Bronchus fibroblast of lung (primary cell): Measurements from ENCODE around the gene UROD. TPM values are rescaled to one million over a fixed set of nuclear protein-coding genes. Genes with fewer than 3 reads are reported as not detected.

ENCODE experiments used
- total RNA-seq: library from RNA; depleted of rRNA; stranded (reverse); fragments of >200 nt; gene quantifications from 2 replicates; pipeline ENCODE4 v1.2.3, GENCODE V29; 2015

Gene UROD
- total RNA-seq = 130 and 164 TPM in 2 replicates

DNA sequence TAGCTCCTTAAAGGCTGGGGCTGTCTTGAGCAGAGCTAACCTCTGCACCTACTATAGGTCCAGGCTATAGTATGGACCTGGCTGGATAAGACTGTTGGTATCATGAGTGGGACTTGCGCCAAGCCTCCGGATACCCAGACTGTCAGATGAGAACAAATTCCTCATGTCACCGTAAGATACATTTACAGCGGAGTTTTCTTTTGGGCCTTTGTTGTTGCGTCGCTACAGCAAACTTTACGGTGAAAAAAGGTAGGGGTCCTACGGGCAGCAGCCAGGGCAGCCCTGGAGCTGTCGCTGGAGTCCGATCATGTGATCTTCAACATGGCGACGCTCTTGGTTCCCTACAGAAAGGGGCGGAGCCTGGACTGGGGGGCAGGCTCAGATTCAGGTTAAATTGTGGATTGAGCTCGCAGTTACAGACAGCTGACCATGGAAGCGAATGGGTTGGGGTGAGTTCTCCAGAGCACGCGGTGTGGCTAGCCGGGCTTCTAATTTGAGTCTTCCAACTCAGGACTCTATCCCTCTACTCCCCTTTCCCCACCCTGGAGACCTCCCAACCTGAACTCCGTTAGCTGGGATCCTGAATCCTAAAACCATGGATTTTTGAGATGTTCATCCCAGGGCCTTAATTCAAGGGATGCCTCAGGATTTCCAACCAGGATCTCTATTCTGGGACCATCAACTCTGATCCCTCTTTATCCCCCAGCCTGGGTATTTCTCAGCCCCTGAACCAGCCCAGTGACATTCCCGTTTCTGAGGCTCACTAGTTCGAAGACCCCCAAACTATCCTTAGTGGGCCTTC is at the start of gene UROD:
Gene UROD (plus strand): TSS at position 418 of the 802 bp plus-strand sequence. CDS start 12 bp downstream, at position 430.

DNA sequence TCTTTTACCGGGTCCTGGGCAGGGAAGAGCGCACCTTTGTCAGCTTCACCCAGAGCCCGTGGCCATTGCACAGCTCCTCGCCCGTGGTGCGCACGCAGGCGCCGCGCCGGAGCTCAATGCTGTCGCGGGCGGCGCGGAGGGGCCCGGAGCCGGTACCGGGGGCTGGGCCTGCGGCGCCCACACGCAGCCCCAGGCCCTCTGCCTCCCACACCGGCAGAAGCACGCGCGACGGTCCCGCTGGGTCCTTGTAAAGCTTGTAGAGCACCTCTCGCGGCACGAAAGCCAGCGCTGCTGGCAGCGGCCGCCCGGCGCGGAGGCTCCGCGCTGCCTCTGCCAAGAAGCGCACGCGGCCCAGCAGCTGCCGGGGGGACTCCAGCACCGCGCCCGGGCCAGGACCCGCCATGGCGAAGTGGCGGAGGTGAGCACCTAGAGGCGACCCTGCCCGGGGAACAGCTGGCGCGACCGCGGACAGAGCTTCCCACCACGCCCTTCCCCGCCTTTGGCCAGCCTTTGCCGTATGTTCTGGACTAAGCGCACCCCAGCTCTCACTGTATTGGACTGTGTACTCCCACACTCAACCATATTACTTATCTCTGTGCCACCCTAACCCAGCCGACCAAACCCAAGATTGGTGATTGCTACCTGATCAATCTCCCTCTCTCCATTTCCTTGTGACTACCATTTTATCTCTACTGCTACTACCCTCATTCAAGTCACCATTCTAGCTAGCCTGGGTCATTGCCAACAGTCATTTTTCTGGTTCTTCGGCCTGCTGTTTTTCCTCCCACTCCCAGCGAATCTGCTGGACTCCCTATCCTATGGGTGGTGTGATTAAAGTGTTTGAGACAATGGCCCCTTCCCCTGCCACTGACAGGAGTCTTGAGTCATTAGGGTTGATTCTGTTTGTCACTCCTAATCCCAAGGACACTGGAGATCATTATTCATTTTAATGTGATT is 921 bp upstream of the UROD start, which contains the start of gene HECTD3:
Gene HECTD3 (minus strand): TSS at position 470 of the 957 bp plus-strand sequence. CDS start 67 bp downstream, at position 403.

Other genes with a start within 250 kb of the UROD start
- 2,415 and 2,726 TPM in 2 replicates for gene RPS8, start 236.7 kb upstream of the UROD start, total RNA-seq
- 0.67 TPM in 1 of 2 replicates, not detected in the other for gene BEST4, start 224.1 kb upstream of the UROD start, total RNA-seq
- gene PLK3, start 211.9 kb upstream of the UROD start, total RNA-seq = 21.3 and 21.5 TPM in 2 replicates
- gene DYNLT4, start 204.9 kb upstream of the UROD start, total RNA-seq = not detected in 2 replicates
- gene BTBD19, start 203.7 kb upstream of the UROD start, total RNA-seq = 1.8 and 2.4 TPM in 2 replicates
- under 0.01 and 0.15 TPM in 2 replicates for gene PTCH2, start 169.0 kb upstream of the UROD start, total RNA-seq
- 40.3 and 40.5 TPM in 2 replicates for gene EIF2B3, start 25.7 kb upstream of the UROD start, total RNA-seq
- 29.9 and 30.1 TPM in 2 replicates for gene HECTD3, start 930 bp upstream of the UROD start, total RNA-seq
- 0.15 and 0.17 TPM in 2 replicates for gene ZSWIM5, start 194.4 kb downstream of the UROD start, total RNA-seq